Measurements from ENCODE around the gene SUCLG2.

Gene SUCLG2

DNA sequence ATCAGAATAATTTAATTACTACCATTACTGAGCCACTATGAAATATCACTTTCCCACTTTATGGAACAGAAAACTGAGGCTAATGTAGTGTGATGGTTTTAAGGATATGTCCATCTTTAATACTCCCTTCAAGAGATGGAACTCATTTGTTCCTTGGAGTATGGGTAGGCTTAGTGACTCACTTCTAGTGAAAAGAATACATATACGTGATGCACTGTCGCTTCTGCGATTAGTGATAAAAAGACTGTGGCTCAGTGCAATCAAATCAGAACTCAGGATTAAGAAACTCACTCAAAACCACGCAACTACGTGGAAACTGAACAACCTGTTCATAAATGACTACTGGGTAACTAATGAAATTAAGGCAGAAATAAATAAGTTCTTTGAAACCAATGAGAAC, 216.6 kb downstream of the SUCLG2 start:
- ChIA-PET CTCF (no interaction called here), POLR2A (no interaction called here)
- DNase-seq (ENCODE audit: extremely low spot score) = no peak
- TF ChIP-seq, protein P1, sequence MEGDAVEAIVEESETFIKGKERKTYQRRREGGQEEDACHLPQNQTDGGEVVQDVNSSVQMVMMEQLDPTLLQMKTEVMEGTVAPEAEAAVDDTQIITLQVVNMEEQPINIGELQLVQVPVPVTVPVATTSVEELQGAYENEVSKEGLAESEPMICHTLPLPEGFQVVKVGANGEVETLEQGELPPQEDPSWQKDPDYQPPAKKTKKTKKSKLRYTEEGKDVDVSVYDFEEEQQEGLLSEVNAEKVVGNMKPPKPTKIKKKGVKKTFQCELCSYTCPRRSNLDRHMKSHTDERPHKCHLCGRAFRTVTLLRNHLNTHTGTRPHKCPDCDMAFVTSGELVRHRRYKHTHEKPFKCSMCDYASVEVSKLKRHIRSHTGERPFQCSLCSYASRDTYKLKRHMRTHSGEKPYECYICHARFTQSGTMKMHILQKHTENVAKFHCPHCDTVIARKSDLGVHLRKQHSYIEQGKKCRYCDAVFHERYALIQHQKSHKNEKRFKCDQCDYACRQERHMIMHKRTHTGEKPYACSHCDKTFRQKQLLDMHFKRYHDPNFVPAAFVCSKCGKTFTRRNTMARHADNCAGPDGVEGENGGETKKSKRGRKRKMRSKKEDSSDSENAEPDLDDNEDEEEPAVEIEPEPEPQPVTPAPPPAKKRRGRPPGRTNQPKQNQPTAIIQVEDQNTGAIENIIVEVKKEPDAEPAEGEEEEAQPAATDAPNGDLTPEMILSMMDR (IDR thresholded peaks at IDR 0.05; ENCODE audit: control extremely low read depth, extremely low read depth, low read depth, missing control alignments) = no peak

DNA sequence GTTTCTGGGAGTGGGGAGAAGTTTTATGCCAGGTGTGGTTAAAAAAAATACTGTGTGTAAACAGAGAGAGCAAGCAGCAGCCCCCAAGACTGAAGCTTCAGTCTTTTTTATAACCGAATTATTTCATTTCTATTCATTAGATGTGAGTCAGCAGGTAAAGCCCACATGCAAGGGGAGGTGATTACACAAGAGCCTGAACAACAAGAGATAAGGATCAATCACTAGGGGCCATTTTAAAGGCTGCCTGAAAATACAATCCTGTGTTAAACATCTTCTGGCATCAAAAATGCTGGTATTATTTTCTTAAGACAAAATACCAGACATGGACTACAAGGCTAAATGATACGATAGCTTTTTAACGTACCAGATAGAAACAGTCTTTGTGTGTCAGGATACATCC, 217.3 kb downstream of the SUCLG2 start:
- POLR2A ChIA-PET = no interaction called here
- DNase-seq (ENCODE audit: extremely low spot score) = no peak
- CTCF ChIA-PET = no interaction called here
- TF ChIP-seq, protein P1 (IDR thresholded peaks at IDR 0.05; ENCODE audit: control extremely low read depth, extremely low read depth, low read depth, missing control alignments) = no peak

DNA sequence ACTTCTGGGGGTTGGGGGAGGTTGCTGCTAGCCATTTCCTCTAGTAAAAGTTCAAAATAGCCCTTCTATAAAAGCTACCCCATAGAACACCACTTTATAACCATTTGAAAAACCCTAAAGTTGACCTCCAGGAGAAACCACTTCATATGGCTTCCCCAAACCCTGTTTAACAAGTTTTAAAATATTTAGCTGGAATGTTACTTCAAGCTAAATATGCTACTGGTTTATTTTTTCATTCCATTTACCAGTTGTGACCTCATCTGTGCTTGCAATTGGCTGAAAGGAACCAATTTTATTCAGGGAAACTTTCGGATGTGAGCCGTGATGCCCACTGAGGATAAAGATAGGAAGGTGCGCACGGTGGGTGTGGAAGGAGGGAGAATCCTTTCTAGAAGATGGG, 221.3 kb downstream of the SUCLG2 start:
- ChIA-PET CTCF (interaction anchor here (0.7 to 1.8 kb wide), 6 partner anchors 13 to 357 kb away, joined by 3 to 4 read pairs (median 3); no protein-coding TSS in a partner anchor), POLR2A (no interaction called here)
- TF ChIP-seq, protein P1 (IDR thresholded peaks at IDR 0.05; ENCODE audit: control extremely low read depth, extremely low read depth, low read depth, missing control alignments) = no peak
- DNase-seq (ENCODE audit: extremely low spot score) = no peak

DNA sequence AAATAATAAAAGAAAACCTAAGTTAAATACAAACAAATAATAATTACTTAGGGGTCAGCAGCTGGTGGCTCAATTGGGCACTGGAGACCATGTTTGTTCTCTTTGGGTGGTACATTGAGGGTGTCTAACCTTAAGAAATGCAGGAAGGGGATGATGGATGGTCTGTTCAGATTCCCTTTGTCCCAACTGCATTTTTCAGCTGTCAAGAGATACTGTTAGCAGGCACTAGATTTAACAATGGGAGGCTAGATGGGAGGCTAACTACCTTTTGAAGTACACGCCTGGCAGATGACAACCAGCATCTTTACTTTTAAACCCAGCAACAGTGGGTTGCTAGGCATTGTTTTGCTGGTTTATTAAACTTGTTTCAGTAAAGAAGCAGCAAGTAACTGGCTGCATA, 222.5 kb downstream of the SUCLG2 start:
- ChIA-PET CTCF (interaction anchor here (1.2 kb wide), 1 partner anchor 12 kb away, joined by 3 read pairs; no protein-coding TSS in a partner anchor), POLR2A (no interaction called here)
- no peak for DNase-seq (ENCODE audit: extremely low spot score)
- TF ChIP-seq, protein P1 (IDR thresholded peaks at IDR 0.05; ENCODE audit: control extremely low read depth, extremely low read depth, low read depth, missing control alignments) = no peak

DNA sequence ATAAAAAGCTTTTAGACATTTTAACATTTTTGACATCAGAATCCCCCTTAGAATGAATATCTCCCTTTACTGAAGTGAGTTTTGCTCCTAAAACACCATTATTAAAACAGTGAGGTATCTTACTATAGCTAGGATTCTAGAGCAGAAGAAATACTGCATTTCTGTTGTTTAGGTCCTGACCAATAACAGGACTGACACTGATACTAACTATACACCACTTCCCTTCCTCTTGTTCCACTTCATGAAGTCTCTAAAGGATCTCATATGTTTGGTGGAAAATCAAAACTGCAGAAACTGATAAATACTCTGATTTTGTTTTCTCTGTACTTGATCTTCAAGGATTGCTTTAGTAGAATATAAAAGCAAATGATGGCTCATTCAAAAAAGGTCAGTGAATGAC, 230.7 kb downstream of the SUCLG2 start:
- POLR2A ChIA-PET = no interaction called here
- TF ChIP-seq, protein P1 (IDR thresholded peaks at IDR 0.05; ENCODE audit: control extremely low read depth, extremely low read depth, low read depth, missing control alignments) = no peak
- CTCF ChIA-PET = no interaction called here

DNA sequence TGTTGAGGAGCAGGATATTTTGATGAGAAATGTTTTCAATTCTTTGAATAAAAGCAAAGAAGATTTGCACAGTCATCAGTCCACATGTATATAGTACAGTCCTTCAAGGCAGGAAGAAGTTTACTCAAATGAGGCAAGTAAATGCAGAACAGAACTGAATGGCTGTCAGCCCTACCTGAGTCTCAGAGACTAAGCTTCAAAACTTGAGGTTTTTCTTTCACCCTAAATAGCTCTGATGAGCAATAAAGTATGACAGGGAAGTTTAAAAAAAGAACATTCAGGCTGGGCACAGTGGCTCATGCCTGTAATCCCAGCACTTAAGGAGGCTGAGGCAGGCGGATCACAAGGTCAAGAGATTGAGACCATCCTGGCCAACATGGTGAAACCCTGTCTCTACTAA, 232.5 kb downstream of the SUCLG2 start:
- TF ChIP-seq, protein P1 (IDR thresholded peaks at IDR 0.05; ENCODE audit: control extremely low read depth, extremely low read depth, low read depth, missing control alignments) = no peak
- CTCF ChIA-PET = interaction anchor here (1.0 kb wide), 1 partner anchor 9 kb away, joined by 3 read pairs; no protein-coding TSS in a partner anchor
- POLR2A ChIA-PET = no interaction called here
- DNase-seq (ENCODE audit: extremely low spot score) = no peak

More for the DNA sequence above, 230.7 kb downstream of the SUCLG2 start:
- DNase-seq (ENCODE audit: extremely low spot score) = no peak

DNA sequence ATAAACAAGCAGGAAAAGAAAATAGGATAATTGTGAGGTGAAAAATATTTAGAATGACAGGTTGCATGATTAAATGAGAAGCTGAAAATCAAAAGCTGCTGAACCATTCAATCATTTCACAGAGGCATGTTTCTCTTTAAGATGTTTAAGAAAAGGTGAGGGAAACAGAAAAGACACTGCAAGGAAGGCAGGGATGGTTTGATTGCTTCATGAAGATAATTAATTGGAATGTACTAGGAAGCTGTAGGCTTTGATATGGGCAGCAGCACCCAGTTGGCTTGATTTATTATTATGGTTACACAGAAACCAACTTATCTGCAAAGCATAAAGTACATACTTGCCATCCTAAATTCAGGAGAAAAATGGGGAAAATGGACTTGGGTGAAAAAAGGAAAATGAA, 234.6 kb downstream of the SUCLG2 start:
- TF ChIP-seq, protein P1 (IDR thresholded peaks at IDR 0.05; ENCODE audit: control extremely low read depth, extremely low read depth, low read depth, missing control alignments) = no peak
- CTCF ChIA-PET = interaction anchor here (1.0 kb wide), 1 partner anchor 13 kb away, joined by 3 read pairs; no protein-coding TSS in a partner anchor
- POLR2A ChIA-PET = no interaction called here
- DNase-seq (ENCODE audit: extremely low spot score) = no peak
